OCI-LY3 (cell line): ENCODE measurements around the gene PTPRD.

ENCODE experiments used
- H2AFZ ChIP-seq: fragments of 200-600, 300-600 bp; shearing (Covaris generic); 2 replicates; pipeline ENCODE4 v1.6.0; 2014; ENCODE audit warnings: antibody characterized with exemption, low read depth, low read length
- H3K27ac ChIP-seq: fragments of 200-600, 300-600 bp; sonication (generic); 2 replicates; pipeline ENCODE4 v1.5.1; 2014; ENCODE audit warnings: mild to moderate bottlenecking, low read length, moderate library complexity, mixed read lengths
- H3K27me3 ChIP-seq: fragments of 200-600, 300-600 bp; sonication (generic); 2 replicates; pipeline ENCODE4 v1.6.1; 2014; ENCODE audit warnings: low read depth, low read length, mixed read lengths
- H3K36me3 ChIP-seq: fragments of 200-600, 300-600 bp; sonication (generic); replicated peaks from 2 replicates; pipeline ENCODE3; 2014; ENCODE audit warnings: low read depth, low read length, mixed read lengths
- H3K4me1 ChIP-seq: fragments of 300-600, 200-600 bp; sonication (generic); 2 replicates; pipeline ENCODE4 v1.6.1; 2014; ENCODE audit warnings: low read length, mixed read lengths
- H3K4me2 ChIP-seq: fragments of 200-600, 300-600 bp; sonication (generic); 2 replicates; pipeline ENCODE4 v1.6.1; 2014; ENCODE audit warnings: low read length, mixed read lengths
- H3K4me3 ChIP-seq: fragments of 300-600, 200-600 bp; sonication (generic); 2 replicates; pipeline ENCODE4 v1.5.1; 2014; ENCODE audit warnings: antibody characterized with exemption, mild to moderate bottlenecking, low read length, moderate library complexity
- H3K79me2 ChIP-seq: fragments of 300-600, 200-600 bp; shearing (Covaris generic); 2 replicates; pipeline ENCODE4 v1.6.1; 2014; ENCODE audit warnings: mild to moderate bottlenecking, low read length, mixed read lengths
- H3K9ac ChIP-seq: fragments of 300-600, 200-600 bp; shearing (Covaris generic); 2 replicates; pipeline ENCODE4 v1.6.0; 2014; ENCODE audit warnings: mild to moderate bottlenecking, low read length, moderate library complexity
- H3K9me3 ChIP-seq: fragments of 200-600, 300-600 bp; shearing (Covaris generic); 2 replicates; pipeline ENCODE4 v1.6.1; 2014; ENCODE audit warnings: low read length, mixed read lengths; ENCODE audit not compliant: insufficient read depth
- H4K20me1 ChIP-seq: fragments of 200-600, 300-600 bp; sonication (generic); 2 replicates; pipeline ENCODE4 v1.6.1; 2016; ENCODE audit warnings: low read length, mixed read lengths; ENCODE audit not compliant: insufficient read depth
- CTCF ChIP-seq: fragments of 200-600, 300-600 bp; sonication (generic); IDR thresholded peaks from 2 replicates; pipeline ENCODE4 v1.5.1; 2014; ENCODE audit warnings: antibody characterized with exemption, low read length, low read depth
- EZH2phosphoT487 ChIP-seq: fragments of 200-600 bp; shearing (Covaris generic); IDR thresholded peaks from 2 replicates; pipeline ENCODE4 v1.6.1; 2018; ENCODE audit warnings: antibody characterized with exemption, mixed run types, low read depth

PTPRD gene

DNA sequence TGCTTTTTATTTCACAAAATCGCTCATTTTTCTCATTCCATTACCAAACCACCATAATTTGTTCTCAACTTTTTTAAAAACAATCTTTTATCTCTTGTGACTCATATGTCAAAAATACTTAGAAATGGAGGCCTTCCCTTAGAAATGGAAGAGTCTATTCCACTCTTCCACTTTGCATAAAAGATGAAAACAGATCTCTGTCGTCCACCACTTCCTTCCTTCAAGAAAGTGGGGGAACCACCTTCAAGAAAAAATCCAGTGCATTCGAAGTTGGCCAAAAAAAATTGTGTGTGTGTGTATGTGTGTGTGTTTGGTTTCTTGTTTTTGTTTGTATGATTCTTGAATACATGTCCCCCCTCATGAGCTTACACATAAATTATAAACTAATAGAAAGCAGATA, 2184.4 kb downstream of the PTPRD start:
- Histone ChIP-seq H3K4me2 (no peak overlapping the region), H3K4me3 (no peak overlapping the region), H3K4me1 (no peaks in the 10 kb centered on the region), H3K9ac (no peak overlapping the region), H3K27ac (no peak overlapping the region), H3K36me3 (no peaks in the 10 kb centered on the region), H3K27me3 (no peaks in the 10 kb centered on the region), H2AFZ (no peak overlapping the region), H3K9me3 (no peaks in the 10 kb centered on the region), H4K20me1 (no peaks in the 10 kb centered on the region), H3K79me2 (no peaks in the 10 kb centered on the region)
- TF ChIP-seq CTCF (no peak), EZH2phosphoT487 (no peak)

DNA sequence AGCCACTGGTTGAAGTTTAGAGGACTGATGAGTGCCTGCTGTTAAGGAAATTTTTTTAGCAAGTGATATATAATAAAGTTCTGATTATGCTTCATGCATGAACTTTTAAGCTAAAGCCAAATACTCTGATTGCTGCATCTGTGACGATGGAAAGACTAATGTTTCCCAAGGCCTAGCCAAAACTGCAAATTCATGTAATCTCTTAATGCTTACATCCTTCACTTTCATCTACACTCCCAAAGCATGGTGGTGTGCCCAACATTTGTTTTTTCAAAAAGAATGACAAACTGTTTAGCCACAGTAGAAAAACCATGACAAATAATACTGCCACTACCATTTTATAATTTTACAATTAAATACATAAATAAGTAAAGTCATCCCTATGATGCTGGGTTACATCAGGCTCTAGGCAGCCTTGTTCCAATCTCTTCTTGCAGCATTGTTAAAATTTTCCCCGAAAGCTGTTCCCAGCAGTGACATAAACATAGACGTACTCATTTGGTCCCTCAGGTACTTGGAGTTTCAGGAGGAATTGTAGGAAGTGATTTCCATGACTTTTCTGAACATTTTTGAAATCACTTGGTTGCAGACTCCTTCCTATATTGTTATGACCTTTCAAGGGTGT, 2187.9 kb downstream of the PTPRD start:
- Histone ChIP-seq H3K27me3 (no peaks in the 10 kb centered on the region), H3K9me3 (no peaks in the 10 kb centered on the region), H4K20me1 (no peaks in the 10 kb centered on the region), H3K36me3 (no peaks in the 10 kb centered on the region), H3K9ac (no peak overlapping the region), H3K27ac (no peak overlapping the region), H2AFZ (no peak overlapping the region), H3K4me1 (no peaks in the 10 kb centered on the region), H3K4me2 (no peak overlapping the region), H3K79me2 (no peaks in the 10 kb centered on the region), H3K4me3 (no peak overlapping the region)
- TF ChIP-seq CTCF (no peak), EZH2phosphoT487 (no peak)

GRCh38 chr9:8420416-8420815, 2192.4 kb downstream of the PTPRD start:
- H3K27me3 ChIP-seq = no peaks in the 10 kb centered on the region
- no peaks in the 10 kb centered on the region for H3K79me2 ChIP-seq
- H3K4me1 ChIP-seq = no peaks in the 10 kb centered on the region
- H3K36me3 ChIP-seq = no peaks in the 10 kb centered on the region
- H3K27ac ChIP-seq = no peak overlapping the region
- no peak overlapping the region for H3K4me2 ChIP-seq
- no peaks in the 10 kb centered on the region for H4K20me1 ChIP-seq
- TF ChIP-seq CTCF (no peak), EZH2phosphoT487 (no peak)
- H3K9me3 ChIP-seq = no peaks in the 10 kb centered on the region
- no peak overlapping the region for H3K4me3 ChIP-seq
- no peak overlapping the region for H2AFZ ChIP-seq
- H3K9ac ChIP-seq = no peak overlapping the region

GRCh38 chr9:8419596-8420275, 2193.1 kb downstream of the PTPRD start:
- Histone ChIP-seq H3K27ac (no peak overlapping the region), H3K27me3 (no peaks in the 10 kb centered on the region), H3K36me3 (no peaks in the 10 kb centered on the region), H3K4me2 (no peak overlapping the region), H2AFZ (no peak overlapping the region), H3K4me3 (no peak overlapping the region), H3K4me1 (no peaks in the 10 kb centered on the region), H3K9me3 (no peaks in the 10 kb centered on the region), H3K79me2 (no peaks in the 10 kb centered on the region), H3K9ac (no peak overlapping the region), H4K20me1 (no peaks in the 10 kb centered on the region)
- TF ChIP-seq EZH2phosphoT487 = no peak
